Frontal cortex (tissue), 4 donors: ENCODE data around the gene FRMPD2. TPM values are rescaled to one million over a fixed set of nuclear protein-coding genes. Genes with fewer than 3 reads are reported as not detected.
"Not testable (repeated sequence)": the region's sequence is repeated elsewhere in the genome, so short reads cannot be mapped to it uniquely, and the experiment has no call there.

ENCODE experiments used
- DNase-seq, 2 donors: peaks; one replicate each; pipeline ENCODE4 v3.0.0; 2012; ENCODE audit warnings: low spot score in 2 of 2
- FAIRE-seq: peaks from 2 replicates; lab custom pipeline; 2012; peaks lifted over from hg19 to GRCh38; lab: Jason Lieb, UNC
- total RNA-seq: library from RNA; depleted of rRNA; stranded (reverse); fragments of >200 nt; gene quantifications from one replicate; pipeline ENCODE4 v1.2.3, GENCODE V29; 2014
- donor health status: control.
- donor health status: control.
- donor health status: control.

Gene FRMPD2
- total RNA-seq, 1 donor from 2014 or later, result 3.3 TPM

DNA sequence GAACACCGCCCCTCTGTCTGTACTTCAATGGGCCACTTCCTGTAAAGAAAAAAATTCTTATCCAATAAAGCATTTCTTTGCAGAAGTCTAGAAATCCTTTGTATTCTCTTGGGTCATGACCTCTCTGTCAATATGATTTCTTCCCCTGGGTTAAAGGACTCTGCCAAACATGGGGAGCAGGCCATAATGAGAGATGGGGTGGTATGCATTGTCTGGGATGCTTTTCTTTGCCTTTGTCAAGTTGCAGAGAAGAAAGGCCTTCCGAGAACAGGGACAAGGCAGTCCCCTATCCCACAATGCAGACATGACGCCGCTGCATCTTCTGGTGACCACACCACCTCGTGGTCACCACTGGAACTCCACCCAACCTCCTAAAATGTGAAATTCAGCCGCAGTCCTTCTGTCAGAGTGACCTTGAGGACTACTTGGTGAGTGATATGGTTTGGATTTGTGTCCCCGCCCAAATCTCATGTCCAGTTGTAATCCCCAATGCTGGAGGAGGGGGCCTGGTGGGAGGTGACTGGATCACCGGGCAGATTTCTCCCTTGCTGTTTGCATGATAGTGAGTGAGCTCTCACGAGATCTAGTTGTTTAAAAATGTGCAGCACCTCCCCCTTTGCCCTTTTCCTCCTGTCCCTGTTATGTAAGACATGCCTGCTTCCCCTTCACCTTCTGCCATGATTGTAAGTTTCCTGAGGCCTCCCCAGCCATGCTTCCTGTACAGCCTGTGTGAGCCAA lies 15.2 kb upstream of the FRMPD2 start:
- FAIRE-seq (no peak), DNase-seq (peak in 1 of 2 donors; percentile 51)

DNA sequence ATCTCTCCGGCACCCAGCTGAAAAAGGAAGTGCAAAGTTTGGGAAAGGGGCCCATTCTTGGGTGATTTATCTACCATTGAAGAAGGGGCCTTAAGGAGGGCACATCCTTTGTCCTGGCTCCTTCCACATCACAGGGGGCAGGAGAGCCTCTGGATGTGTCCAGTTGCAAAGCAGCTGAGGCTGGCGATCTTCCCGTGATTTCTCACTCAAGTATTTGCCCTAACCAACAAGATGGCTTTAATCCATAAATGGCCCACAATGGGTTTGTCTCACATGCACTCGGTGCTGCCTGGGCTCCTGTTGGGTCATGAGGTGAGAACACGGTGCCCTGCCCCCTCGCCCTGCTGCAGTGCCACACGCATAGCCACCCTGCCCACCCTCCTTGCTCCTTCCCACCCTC lies 14.2 kb upstream of the FRMPD2 start:
- DNase-seq (no peak), FAIRE-seq (no peak)

DNA sequence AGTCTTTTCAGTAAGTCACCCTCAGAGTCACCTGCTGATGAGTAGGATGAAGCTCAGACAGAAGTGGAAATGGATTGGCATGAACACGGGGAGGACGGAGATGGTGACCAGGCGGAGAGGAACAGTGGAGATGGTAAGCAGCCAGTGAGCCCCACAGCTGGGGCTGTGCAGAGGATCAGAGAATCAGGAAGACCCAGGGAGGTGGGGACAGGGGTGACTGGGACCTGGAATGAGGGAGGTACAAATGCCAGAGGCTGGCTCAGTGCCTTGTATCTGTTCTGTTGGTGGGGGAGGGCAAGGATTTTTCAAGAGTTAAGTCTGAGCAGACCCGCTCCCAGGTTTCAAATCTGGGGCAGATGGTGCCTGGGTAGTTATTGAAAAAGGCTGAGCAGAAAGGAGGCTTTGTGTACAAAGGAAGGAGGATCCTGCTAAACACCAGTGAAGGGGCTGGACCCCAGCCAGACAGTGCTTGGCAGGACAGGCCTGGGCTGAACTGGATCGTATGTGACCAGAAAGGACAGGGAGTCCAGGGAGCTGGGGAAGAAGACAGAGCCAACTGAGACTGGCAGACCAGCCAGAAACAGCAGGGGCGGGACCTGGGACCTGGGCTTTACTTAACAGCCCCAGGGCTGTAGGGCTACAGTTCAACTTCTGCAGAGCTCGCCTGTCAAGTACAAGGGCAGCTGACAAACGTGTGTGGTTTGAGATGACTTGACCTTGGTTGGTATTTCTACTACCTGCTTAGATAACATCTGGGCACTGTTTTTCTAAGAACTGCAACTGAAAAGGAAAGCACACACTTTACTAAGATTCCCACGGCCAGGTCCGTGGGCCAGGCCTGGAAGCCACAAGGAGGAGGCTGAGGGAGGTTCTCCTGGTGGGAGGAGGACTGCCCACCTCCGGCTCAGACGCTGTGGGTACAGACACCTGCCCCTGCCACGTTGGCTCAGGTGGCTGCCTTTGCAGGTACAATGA lies 13.2 kb upstream of the FRMPD2 start:
- FAIRE-seq (no peak), DNase-seq (no peak)

DNA sequence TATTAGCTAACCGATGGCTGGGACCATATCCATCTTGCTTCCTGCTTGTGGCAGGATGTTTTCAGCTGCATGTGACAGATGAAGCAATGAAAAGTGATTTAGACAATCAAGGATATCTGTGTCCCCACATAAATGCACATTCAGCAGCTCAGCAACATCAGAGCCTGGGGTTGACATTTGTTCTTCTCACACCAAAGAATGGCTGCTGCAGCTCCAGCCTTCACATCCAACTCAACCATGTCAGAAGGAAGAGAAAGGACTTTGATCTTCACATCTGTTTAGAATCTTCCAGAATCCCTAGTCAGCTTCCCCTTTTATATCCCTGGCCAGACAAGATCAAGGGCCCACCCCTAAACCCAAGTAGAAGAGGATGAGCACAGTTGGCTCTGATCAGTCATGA lies 11.9 kb upstream of the FRMPD2 start:
- DNase-seq (no peak), FAIRE-seq (no peak)

DNA sequence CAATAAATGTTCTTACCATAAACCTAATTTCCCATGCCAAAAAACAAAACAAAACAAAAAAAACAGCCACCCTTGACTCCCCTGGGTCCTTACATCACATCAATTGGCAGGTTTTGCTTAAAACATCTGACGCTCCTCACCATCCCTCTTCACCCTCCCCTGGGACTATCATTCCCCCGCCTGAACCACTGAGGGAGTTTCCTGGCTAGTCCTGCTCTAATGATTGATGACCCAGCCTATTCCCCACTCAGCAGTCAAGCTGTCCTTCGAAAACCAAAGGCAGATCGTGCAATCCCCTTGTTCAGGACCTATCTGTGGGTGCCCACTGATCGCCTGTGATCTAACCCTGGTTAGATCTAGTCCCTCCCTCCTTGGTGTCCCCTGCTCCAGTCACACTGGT lies 11.2 kb upstream of the FRMPD2 start:
- DNase-seq (no peak), FAIRE-seq (no peak)

DNA sequence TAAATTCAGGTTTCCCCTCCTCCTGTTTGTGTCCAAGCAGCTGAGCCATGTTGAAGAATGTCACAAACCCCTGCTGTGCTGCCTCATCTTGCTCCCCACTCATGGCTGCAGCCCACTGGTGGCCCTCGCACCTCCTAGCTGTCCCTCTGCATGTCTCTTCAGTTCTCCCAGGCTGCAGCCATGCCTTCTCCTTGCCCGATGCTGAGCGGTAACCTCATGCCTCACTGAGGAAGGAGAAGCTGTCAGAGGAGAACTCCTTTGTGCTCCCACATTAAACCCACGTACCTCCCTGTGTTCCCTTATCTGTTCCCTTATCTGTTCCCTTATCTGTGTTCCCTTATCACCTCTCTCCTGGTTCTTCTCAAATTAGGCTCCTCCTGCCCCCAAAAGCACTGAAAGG lies 10.3 kb upstream of the FRMPD2 start:
- FAIRE-seq (no peak), DNase-seq (no peak)

DNA sequence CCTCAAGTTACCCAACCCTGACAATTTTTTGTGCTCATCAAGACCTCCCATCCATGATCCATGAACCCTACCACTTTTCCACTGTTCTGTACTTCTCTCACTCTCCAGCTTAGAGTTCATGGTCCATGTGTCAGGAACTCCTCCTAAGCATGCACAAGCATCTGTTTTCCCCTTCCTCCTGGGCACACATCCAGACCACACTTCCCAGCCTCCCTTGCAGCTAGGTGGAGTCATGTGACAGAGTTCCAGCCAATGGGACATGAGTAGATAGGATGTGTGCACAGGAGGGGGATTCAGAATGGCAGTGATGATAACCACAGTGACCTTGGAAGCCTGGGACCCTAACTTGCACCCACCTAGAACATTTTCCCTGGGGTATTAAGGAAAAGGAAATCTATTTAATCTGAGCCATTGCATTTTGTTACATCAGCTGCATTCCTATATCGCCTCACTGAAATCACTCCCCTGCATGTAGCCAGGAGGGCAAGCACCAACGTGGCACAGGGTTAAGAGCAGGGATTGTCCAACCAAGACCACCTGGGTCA lies 9.6 kb upstream of the FRMPD2 start:
- FAIRE-seq, result no peak
- DNase-seq, result no peak

DNA sequence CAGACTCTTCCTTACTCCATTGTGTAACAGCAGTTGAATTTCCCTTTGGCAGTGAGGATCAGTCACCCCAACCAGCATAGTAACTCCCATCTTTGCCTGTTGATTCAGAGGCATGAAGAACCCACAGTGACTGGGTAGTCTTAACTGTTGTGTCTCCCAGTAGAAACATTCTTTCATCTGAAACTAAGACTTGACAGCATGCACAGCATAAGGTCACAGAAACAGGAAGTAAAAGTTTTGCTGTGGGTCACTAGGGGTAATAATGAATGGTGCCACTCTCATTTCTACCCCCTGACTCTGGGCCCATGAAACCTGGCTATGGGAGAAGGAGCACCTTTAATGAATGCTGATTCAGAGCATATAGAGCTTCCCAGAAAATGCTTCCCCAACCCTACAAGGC lies 8.3 kb upstream of the FRMPD2 start:
- no peak for DNase-seq
- no peak for FAIRE-seq

DNA sequence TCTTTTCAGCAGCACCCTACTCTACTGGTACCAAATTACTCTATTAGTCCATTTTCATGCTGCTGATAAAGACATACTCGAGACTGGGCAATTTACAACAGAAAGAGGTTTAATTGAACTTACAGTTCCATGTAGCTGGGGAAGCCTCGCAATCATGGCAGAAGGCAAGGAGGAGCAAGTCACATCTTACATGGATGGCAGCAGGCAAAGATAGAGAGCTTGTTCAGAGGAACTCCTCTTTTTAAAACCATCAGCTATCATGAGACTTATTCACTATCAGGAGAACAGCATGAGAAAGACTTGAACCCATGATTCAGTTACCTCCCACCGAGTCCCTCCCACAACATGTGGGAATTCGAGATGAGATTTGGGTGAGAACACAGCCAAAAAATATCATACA lies 7.2 kb upstream of the FRMPD2 start:
- DNase-seq, FAIRE-seq: not testable (repeated sequence)

DNA sequence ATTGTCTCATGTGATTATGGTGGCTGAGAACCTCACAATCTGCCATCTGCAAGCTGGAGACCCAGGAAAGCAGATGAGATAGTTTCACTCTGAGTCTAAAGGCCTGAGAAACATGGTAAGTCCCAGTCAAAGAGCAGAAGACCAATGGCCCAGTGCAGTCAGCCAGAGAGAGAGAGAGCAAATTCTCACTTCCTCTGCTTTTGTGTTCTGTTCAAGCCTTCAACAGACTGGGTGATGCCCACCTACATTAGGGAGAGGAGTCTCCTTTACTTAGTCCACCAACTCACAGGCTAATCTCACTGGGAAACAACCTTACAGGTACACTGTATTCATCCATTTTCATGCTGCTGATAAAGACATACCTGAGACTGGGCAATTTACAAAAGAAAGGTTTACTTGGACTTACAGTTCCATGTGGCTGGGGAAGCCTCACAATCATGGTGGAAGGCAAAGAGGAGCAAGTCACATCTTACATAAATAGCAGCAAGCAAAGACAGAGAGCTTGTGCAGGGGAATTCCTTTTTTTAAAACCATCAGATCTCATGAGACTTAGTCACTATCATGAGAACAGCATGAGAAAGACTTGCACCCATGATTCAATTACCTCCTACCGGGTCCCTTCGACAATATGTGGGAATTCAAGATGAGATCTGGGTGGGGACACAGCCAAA lies 4.7 kb upstream of the FRMPD2 start:
- FAIRE-seq (no peak), DNase-seq (no peak)

DNA sequence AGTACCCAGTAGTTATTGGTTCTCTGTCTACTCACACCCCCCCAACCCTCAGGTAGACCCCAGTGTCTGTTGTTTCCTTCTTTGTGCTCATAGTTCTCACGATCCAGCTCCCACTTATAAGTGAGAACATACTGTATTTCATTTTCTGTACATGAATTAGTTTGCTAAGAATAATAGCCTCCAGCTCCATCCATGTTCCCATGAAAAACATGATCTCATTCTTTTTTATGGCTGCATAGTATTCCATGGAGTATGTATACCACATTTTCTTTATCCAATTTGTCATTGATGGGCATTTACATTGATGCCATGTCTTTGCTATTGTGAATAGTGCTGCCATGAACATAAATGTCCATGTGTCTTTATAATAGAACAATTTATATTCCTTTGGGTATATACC lies 2.6 kb upstream of the FRMPD2 start:
- FAIRE-seq (no peak), DNase-seq (no peak)

DNA sequence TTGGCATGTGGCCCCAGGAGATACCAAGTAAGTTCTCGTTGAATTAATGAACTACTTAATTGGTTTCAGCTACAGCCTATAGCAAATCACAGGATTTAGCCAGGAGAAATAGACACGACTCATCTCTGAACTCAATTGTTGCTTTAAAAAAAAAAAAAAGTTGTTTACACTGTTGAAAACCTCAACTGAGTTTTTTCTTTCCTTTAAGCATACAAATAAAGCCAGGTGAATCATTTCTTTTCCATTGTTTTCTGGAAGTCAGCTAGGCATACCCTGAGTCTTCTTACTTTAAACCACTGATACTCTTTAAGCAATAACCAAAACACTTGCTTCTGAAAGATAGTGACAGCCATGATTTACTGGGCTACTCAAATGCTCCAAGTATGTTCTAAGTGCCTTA lies 755 bp downstream of the FRMPD2 start:
- no peak for FAIRE-seq
- DNase-seq, result no peak

DNA sequence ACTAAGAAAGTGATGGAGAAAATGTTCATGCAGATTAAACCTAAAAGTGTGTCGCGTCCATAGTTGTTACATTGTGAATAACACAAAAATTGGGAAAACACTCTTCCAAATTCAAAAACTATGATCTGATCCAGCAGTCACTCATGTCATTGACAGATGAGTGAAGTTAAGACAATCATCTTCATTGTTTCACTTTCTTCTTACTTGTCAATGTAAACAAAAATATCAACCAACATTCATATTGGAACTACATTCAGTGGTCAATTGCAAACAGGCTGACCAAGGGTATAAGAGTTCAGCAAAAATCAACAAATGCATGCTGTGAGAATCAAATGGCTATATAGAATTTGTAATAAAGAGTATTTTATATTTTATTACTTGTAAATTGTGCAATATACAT lies 1.8 kb downstream of the FRMPD2 start:
- DNase-seq (no peak), FAIRE-seq (no peak)

DNA sequence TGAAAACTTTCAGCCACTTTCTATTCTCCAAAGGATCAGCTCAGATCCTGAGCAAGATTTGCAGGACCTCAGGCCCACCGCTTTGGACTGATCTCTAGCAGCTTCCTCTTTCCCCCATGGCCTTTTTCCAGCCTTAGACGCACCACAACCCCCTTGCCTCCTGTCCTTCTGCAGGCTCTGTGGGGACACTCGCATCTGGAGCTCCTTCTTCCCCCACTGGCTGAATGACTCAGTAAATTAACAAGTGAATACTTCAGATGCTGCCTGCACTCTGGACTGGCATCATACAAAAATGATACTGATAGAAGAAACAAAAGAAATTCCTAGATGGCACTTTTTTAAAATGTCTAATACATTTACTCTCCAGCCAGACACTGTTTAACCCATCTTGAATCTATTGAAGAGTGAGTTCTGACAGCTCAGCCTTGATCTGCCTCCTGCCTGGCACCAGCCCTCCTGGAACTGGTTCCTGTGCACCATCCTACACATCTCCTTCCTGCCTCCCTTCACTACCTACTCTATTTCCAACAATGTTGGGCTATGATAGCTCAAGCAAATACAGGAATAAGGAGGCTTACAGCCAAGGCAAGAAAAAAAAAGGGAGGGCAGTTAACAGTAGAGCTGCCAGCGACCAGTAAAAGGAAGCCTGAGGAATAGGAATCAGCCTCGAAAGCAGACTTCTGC lies 3.3 kb downstream of the FRMPD2 start:
- FAIRE-seq, result no peak

DNA sequence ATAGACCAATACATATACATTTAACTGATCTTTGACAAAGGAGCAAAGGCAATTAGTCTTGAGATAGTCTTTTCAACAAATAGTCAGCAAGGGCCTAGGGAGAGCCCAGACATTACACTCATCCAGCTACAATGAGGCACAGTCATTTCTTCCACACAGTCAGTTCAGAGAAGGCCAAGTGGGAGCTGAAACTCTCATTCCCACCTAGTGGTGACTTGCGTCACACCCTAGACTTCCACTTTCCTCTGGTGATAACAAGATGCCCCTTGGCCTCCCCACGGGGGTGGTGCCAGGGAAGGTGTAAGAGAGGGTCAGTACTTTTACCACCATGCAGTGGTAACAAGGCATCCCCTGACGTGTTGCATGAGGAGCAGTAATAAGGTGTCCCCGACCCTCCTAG lies 8.0 kb downstream of the FRMPD2 start:
- no peak for DNase-seq
- FAIRE-seq, result no peak

More for the DNA sequence above, 3.3 kb downstream of the FRMPD2 start:
- DNase-seq, result no peak

DNA sequence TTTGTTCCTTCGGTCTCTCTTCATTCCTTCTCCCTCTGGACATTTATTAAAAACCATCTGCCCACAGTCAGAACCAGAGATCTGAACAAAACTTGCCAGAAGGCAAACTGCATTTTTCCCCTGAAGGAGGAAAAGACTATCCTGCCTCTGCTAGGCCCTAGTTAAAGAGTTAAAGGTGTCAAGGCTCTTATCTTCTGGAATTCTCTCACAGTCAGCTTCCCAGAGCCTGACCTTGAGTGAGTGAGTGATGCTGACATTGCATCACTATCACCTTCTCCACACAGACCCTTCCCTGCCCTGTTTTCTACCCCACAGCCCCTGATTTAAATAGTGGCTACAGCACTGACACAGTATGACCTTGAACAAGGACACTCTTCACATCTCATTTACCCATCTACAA lies 16.4 kb downstream of the FRMPD2 start:
- FAIRE-seq, result no peak
- no peak for DNase-seq

DNA sequence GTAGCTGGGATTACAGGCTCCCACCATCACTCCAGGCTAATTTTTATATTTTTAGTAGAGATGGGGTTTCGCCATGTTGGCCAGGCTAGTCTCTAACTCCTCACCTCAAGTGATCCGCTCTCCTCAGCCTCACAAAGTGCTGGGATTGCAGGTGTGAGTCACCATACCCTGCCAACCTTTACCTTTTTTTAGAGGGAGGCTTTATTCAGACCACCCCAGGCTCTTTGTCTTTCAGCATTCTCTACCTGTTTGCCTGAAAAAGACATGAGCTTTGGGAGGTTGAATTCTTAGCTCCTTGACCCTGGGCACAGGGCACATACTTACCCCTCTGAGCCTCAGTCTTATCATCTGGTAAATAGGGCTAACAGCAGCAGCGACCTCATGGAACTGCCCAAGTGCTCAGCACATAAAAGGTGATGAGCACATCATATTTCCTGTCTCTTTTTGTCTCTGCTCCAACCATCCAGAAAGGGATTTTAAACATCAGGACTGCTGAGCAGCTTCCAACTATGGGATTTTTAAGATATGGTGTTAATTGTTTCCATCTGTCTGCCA lies 17.0 kb downstream of the FRMPD2 start:
- no peak for DNase-seq
- no peak for FAIRE-seq

DNA sequence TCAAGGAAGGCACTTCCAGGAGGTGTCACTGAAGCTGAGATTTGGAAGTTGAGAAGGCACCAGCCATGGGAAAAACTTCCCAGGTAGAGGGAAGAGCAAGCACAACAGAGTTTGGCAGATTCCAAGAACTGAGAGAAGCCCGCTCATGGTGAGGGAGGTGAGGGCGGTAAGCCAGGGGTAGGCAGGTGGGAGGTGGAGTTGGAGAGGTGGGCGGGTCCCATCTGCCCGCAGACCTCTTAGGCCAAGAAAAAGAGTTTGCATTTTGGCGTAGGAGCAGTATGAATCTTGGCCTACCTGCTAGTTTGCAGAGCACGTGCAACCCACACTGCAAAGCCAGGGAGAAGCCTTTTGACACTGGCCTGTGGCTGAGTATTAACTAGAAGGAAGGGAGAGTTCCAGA lies 18.8 kb downstream of the FRMPD2 start:
- FAIRE-seq (no peak), DNase-seq (no peak)

DNA sequence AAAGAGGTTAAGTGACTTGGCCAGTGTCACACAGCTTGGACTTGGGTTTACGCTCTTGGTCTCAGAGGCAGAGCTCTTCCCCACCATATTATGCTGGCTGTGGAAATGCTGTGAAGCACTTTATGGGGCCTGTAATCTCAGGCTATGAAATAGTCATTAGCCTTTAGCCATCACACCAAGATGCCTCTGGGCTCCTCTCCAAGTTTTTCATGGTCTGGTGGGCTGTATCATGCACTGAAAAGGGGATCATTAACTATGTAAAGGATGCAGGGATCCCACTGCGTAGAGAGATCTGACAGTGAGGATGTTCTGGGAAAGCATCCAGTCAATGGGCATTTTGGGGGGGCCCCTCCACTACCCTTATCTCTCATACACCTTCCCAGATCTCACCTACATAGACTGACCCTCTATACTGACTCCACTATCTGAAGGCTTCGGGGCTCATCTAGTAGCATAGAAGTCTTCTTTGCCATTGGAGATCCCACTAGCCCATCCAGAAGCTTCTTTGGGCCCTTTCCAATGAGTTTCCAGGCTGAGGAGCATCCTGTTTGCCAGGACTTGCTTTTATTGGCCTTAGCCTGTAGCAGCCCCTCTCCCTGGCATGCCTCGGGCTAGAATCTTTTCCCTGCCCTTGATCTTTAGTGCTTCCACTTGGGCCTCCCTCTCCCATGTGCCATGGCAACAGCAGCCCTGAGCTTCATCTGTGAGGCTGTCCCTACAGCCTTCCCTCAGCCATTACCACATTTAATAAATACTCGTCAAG lies 19.6 kb downstream of the FRMPD2 start:
- FAIRE-seq, result no peak
- DNase-seq, result no peak
